Stimulated activated naive CD8-positive, alpha-beta T cell treated with anti-CD3 and anti-CD28 coated beads, Interleukin-15, amount 100 ng/mL, for 72 hours (primary cell): ENCODE measurements around the gene NR6A1.

ENCODE experiments used
- ATAC-seq: fragments of 150-1000 bp; cut with Tn5 transposase; 2 replicates; pipeline ENCODE4 v1.10.0; 2021; ENCODE audit warnings: mild to moderate bottlenecking, moderate library complexity
- DNase-seq, 2 donors: peaks; one replicate each; pipeline ENCODE4 v3.0.0; 2021 to 2022
- H3K27ac Mint-ChIP-seq, 2 donors: one replicate each; pipeline ENCODE4 v1.8.0; 2022; ENCODE audit warnings: mild to moderate bottlenecking in 2 of 2, mixed read lengths in 2 of 2, moderate library complexity in 2 of 2
- H3K27me3 Mint-ChIP-seq: one replicate; pipeline ENCODE4 v1.8.0; 2022; ENCODE audit warnings: mixed read lengths
- H3K4me1 Mint-ChIP-seq: one replicate; pipeline ENCODE4 v1.8.0; 2022; ENCODE audit warnings: mild to moderate bottlenecking, mixed read lengths
- H3K4me3 Mint-ChIP-seq, 2 donors: one replicate each; pipeline ENCODE4 v1.8.0; 2022; ENCODE audit warnings: mild to moderate bottlenecking in 2 of 2, mixed read lengths in 2 of 2, moderate library complexity in 1 of 2
- H3K9me3 Mint-ChIP-seq, 2 donors: one replicate each; pipeline ENCODE4 v1.8.0; 2022; ENCODE audit warnings: mixed read lengths in 2 of 2

NR6A1 gene

GRCh38 chr9:124569942-124570341 lies 201.2 kb downstream of the NR6A1 start:
- no peaks in the 10 kb centered on the region for H3K27me3 Mint-ChIP-seq
- ATAC-seq (no peak), DNase-seq (no peak)
- no peaks in the 10 kb centered on the region for H3K9me3 Mint-ChIP-seq
- H3K4me1 Mint-ChIP-seq, result no peaks in the 10 kb centered on the region
- H3K4me3 Mint-ChIP-seq, result no peak overlapping the region
- no peak overlapping the region for H3K27ac Mint-ChIP-seq

DNA sequence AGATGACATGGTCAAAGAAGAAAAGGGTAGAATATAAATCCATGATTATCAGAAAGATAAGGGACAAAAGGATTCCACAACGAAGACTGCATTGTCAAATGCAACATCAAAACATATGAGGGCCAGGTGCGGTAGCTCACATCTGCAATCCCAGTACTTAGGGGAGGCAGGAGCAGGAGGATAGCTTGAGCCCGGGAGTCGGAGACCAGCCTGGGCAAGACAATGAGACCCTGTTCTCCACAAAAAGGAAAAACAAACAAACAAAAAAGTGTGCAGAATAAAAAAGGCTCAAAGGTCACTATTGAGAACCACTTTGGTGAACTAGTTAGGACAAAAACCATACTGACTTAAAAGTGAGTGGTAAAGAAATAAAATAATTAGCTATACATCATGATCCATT lies 203.7 kb downstream of the NR6A1 start:
- DNase-seq (no peak), ATAC-seq (no peak)
- Mint-ChIP-seq H3K9me3 (no peaks in the 10 kb centered on the region), H3K27me3 (no peaks in the 10 kb centered on the region), H3K4me3 (no peak overlapping the region), H3K4me1 (no peaks in the 10 kb centered on the region), H3K27ac (no peak overlapping the region)

DNA sequence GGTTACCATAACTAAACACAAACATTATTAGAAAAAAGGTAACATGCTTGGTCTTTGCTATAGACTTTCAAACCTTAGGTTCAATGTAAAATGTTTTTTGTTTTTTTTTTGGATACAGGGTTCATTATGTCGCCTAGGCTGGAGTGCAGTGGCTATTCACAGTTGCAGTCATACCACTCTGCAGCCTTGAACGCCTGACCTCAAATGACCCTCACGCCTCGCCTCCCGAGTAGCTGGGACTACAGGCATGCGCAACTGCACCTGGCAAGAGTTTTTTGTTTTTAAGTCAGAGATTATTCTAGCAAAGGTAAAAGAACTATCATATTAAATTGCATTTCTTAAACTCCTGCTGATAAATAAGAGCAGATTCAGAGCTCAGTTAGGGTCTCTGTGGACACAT lies 208.8 kb downstream of the NR6A1 start:
- ATAC-seq (no peak), DNase-seq (no peak)
- no peaks in the 10 kb centered on the region for H3K4me1 Mint-ChIP-seq
- H3K4me3 Mint-ChIP-seq, result no peak overlapping the region
- no peak overlapping the region for H3K27ac Mint-ChIP-seq
- no peaks in the 10 kb centered on the region for H3K9me3 Mint-ChIP-seq
- H3K27me3 Mint-ChIP-seq, result no peaks in the 10 kb centered on the region

GRCh38 chr9:124559871-124560270 lies 211.2 kb downstream of the NR6A1 start:
- Mint-ChIP-seq H3K27me3 (no peaks in the 10 kb centered on the region), H3K27ac (no peak overlapping the region), H3K4me3 (no peak overlapping the region), H3K9me3 (no peaks in the 10 kb centered on the region), H3K4me1 (no peaks in the 10 kb centered on the region)
- ATAC-seq, result no peak
- DNase-seq, result no peak

DNA sequence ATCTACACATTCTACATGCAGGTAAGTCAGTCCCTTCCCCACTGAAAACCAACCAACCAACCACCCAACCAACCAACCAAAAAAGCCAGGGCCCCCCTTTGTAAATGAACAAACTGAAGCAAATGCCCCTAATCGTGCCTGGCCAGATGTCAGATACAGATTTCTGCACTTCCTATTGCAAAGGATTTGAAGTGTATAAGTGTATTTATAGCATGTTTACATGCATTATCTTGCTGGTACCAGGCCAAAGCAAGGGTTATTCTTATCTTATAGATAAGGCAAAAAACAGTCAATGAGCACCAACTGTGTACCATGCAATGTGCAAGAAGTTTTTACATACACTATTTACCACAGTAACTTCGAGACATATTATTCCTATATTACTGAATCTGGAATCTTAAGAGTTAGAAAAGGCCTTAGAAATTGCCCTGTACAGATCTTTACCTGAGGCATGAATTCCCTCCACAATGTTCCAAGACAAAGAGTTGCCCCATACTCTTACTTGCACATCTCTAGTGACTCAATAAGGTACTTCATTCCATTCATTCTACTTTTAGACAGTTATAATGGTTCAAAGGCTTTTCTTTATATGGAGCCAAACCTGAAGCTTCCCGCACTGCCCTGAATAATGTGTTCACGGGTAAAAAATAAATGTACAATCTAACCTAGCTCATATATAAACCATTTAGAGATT lies 212.2 kb downstream of the NR6A1 start:
- no peak for ATAC-seq
- Mint-ChIP-seq H3K27ac (no peak overlapping the region), H3K9me3 (no peaks in the 10 kb centered on the region), H3K27me3 (no peaks in the 10 kb centered on the region), H3K4me1 (no peaks in the 10 kb centered on the region), H3K4me3 (no peak overlapping the region)
- DNase-seq, result no peak

GRCh38 chr9:124557895-124558294 lies 213.2 kb downstream of the NR6A1 start:
- H3K27ac Mint-ChIP-seq, result no peak overlapping the region
- H3K27me3 Mint-ChIP-seq, result no peaks in the 10 kb centered on the region
- no peak for ATAC-seq

DNA sequence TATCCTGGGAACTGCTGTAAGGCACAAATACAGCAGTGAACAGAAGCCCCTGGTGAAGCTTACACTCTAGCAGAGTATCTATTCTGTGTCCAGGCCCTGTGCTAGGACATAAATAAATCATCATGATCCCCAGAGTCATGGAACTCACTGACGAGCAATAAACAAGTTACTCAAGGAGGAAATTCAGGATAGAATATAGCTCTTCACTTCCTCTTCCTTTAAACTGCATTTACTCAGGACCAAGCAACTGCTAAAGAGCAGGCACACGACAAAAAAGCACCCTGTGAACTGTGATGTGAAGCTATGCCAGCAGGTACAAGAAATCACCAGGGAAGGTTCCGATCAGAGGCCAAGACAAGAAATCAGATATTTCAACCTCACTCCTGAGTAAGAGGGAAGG lies 216.1 kb downstream of the NR6A1 start:
- Mint-ChIP-seq H3K4me3 (no peak overlapping the region), H3K27ac (no peak overlapping the region), H3K9me3 (no peaks in the 10 kb centered on the region), H3K27me3 (no peaks in the 10 kb centered on the region), H3K4me1 (no peaks in the 10 kb centered on the region)
- DNase-seq, result no peak
- no peak for ATAC-seq

More at GRCh38 chr9:124557895-124558294, 213.2 kb downstream of the NR6A1 start:
- no peaks in the 10 kb centered on the region for H3K9me3 Mint-ChIP-seq
- no peak overlapping the region for H3K4me3 Mint-ChIP-seq
- DNase-seq, result no peak
- H3K4me1 Mint-ChIP-seq, result no peaks in the 10 kb centered on the region

- Mint-ChIP-seq H3K9me3 (no peaks in the 10 kb centered on the region), H3K27ac (no peak overlapping the region)
These were observed 217.4 kb downstream of the NR6A1 start for GRCh38 chr9:124553738-124554137.

GRCh38 chr9:124552273-124552605 lies 218.9 kb downstream of the NR6A1 start:
- Mint-ChIP-seq H3K27ac (no peak overlapping the region), H3K4me3 (no peak overlapping the region), H3K27me3 (no peaks in the 10 kb centered on the region), H3K9me3 (no peaks in the 10 kb centered on the region), H3K4me1 (peaks cover 17% of the 10 kb centered on the region)
- ATAC-seq, result no peak
- no peak for DNase-seq

More at GRCh38 chr9:124553738-124554137, 217.4 kb downstream of the NR6A1 start:
- DNase-seq (no peak), ATAC-seq (no peak)
- peaks cover 6% of the 10 kb centered on the region for H3K4me1 Mint-ChIP-seq
- no peaks in the 10 kb centered on the region for H3K27me3 Mint-ChIP-seq
- no peak overlapping the region for H3K4me3 Mint-ChIP-seq

DNA sequence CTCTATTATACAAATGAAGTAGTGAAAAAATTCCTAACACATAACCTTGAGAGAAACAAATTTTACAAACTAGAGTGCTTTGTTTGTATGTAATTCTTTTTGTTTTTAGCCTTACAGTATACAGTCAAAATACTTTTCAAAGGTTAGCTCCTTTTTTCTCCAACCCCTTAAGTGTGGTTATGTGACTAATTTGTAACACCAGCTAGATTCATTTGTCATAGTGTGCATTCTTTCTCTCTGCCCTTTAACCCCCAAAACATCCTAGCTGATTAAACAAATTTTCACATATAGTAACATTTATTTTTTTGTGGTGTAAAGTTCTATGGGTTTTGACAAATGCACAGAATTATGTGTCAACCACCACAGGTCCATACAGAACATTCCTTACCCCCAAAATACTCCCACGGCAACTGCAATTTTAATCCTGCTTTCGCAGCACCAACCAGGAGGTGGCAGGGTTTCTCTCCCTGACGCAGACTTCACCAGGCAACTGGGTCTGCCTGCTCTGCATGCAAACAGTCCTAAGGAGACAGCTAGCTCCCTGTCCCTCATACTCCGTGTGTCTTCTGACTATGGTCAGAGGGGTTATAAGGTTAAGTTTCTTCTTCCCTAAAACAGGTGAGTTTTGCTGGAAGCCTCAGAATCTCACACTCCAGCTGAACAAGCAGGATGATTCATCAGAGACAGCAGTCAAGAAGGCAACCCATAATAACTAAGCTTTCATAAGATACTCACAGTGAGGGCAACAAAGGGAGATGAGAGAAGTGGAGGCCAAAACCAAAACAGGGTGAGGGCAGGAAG lies 219.4 kb downstream of the NR6A1 start:
- Mint-ChIP-seq H3K4me3 (no peak overlapping the region), H3K27ac (no peak overlapping the region), H3K4me1 (peaks cover 17% of the 10 kb centered on the region), H3K9me3 (no peaks in the 10 kb centered on the region), H3K27me3 (no peaks in the 10 kb centered on the region)
- DNase-seq (peak; percentile 19 to 49), ATAC-seq (peak; percentile 90)

- H3K4me3 Mint-ChIP-seq, result no peak overlapping the region
These were observed 221.0 kb downstream of the NR6A1 start for GRCh38 chr9:124550072-124550471.

GRCh38 chr9:124549016-124549415 lies 222.1 kb downstream of the NR6A1 start:
- no peak for ATAC-seq

More at GRCh38 chr9:124550072-124550471, 221.0 kb downstream of the NR6A1 start:
- ATAC-seq (no peak), DNase-seq (no peak)
- H3K27me3 Mint-ChIP-seq, result no peaks in the 10 kb centered on the region
- H3K27ac Mint-ChIP-seq, result no peak overlapping the region
- peaks cover 17% of the 10 kb centered on the region for H3K4me1 Mint-ChIP-seq
- no peaks in the 10 kb centered on the region for H3K9me3 Mint-ChIP-seq

GRCh38 chr9:124544535-124544934 lies 226.6 kb downstream of the NR6A1 start:
- no peaks in the 10 kb centered on the region for H3K27me3 Mint-ChIP-seq
- DNase-seq (no peak), ATAC-seq (no peak)
- no peaks in the 10 kb centered on the region for H3K9me3 Mint-ChIP-seq
- H3K4me3 Mint-ChIP-seq, result no peak overlapping the region
- no peak overlapping the region for H3K27ac Mint-ChIP-seq
- H3K4me1 Mint-ChIP-seq, result peaks cover 17% of the 10 kb centered on the region

More at GRCh38 chr9:124549016-124549415, 222.1 kb downstream of the NR6A1 start:
- H3K9me3 Mint-ChIP-seq, result no peaks in the 10 kb centered on the region
- H3K27me3 Mint-ChIP-seq, result no peaks in the 10 kb centered on the region
- DNase-seq, result no peak
- H3K4me3 Mint-ChIP-seq, result no peak overlapping the region
- H3K4me1 Mint-ChIP-seq, result peaks cover 17% of the 10 kb centered on the region
- H3K27ac Mint-ChIP-seq, result no peak overlapping the region

GRCh38 chr9:124541824-124542223 lies 229.3 kb downstream of the NR6A1 start:
- Mint-ChIP-seq H3K4me3 (no peak overlapping the region), H3K4me1 (no peaks in the 10 kb centered on the region), H3K27ac (no peak overlapping the region), H3K27me3 (no peaks in the 10 kb centered on the region), H3K9me3 (no peaks in the 10 kb centered on the region)
- ATAC-seq, result no peak
- DNase-seq, result no peak

DNA sequence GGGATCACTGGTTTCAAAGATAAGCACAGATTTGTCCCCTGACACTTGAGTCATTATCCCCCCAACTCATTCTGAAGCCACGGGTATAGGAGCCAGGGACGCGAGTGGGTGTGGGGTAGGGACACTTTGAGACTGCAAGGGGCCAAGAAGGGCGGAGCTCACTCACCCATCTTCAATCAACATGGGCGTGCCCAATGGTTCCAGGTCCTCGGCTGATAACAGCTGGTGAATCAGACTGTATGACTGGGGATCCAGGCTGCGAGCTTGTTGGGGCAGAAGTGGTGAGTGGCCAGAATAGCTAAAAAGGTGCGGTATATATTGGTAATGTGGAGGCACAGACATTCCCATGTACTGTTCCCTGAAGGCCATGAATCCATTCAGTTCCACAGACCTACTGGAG lies 233.2 kb downstream of the NR6A1 start:
- no peaks in the 10 kb centered on the region for H3K4me1 Mint-ChIP-seq
- no peak for DNase-seq
- no peak for ATAC-seq
- no peak overlapping the region for H3K27ac Mint-ChIP-seq
- no peaks in the 10 kb centered on the region for H3K9me3 Mint-ChIP-seq
- no peaks in the 10 kb centered on the region for H3K27me3 Mint-ChIP-seq
- no peak overlapping the region for H3K4me3 Mint-ChIP-seq

DNA sequence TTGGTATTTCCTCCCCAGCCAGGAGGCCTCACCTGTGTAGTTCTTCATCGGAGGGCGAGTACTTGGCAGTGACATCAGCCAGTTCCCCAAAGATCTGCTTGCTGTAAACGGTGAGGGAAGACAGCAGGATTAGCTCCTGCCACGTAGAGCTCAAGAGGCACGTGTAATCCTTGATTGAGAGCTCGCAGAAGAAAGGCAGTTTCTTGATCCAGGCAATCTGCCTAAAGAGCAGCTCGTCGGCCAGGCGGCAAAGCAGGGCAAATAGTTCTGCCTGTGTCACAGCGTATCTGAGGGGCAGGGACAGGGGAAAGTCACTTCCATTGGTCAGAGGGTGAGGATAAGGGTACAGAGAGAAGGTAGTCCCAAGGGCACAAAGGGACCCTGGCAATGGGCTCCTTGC lies 235.3 kb downstream of the NR6A1 start:
- H3K4me3 Mint-ChIP-seq, result no peak overlapping the region
- no peak overlapping the region for H3K27ac Mint-ChIP-seq
- no peaks in the 10 kb centered on the region for H3K9me3 Mint-ChIP-seq
- ATAC-seq, result no peak
- no peaks in the 10 kb centered on the region for H3K4me1 Mint-ChIP-seq
- DNase-seq, result no peak
- H3K27me3 Mint-ChIP-seq, result no peaks in the 10 kb centered on the region
